DMS53 treated with DMSO at 0.1 percent for 48 hours (cell line): Measurements from ENCODE around the gene TRAPPC2.

ENCODE experiments used
- DNase-seq: peaks from one replicate; lab custom pipeline; 2025; ENCODE audit not compliant: unreplicated experiment; lab: John Stamatoyannopoulos, UW

TRAPPC2 gene

DNA sequence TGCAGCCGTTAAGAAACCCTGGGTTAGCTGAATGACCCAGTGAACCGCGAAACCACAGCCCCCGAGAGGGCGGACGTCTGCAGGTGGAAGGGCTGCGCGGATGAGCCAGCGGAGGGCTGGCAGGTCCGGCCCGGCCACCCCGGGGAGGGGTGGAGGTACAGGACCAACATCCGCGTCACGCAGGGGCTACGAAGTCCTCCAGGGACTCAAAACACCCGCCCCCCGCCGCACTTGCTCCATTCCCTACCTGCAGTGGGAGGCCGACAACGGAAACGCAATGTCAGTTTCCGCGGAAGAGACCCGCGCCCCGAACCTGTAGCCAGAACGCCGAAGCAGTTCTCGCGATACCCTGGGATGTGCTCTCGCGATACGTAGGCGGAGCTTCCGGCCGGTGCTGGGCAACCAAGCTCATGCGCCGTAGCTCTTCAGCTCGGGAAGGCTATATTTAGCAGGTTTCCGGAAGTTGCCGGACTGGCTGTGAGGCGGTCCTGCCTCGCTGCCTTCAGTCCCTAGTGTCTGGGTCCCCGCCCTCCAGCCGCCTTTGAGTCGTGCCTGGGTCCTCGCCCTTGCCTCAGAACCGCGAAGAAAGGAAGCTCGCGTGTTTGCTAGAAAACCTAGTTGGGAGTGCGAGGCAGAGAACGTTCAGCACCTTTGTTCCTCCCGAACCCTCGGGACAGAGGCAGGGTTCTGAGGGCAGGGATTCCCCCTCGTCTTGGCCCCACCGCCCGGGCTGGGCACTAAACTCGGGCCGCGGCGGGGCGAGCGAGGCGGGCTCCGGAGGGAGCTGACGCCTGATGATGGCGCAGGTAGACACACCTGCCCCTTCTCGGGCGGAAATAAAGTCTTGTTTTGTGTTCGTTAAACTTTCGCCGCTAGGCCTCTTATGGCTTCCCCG is at the start of gene TRAPPC2, which contains the start of gene OFD1:
Gene TRAPPC2 (minus strand): TSS at position 343 of the 895 bp plus-strand sequence. CDS start 14,657 bp downstream, outside the sequence.
Gene OFD1 (plus strand): TSS at position 471 of the 895 bp plus-strand sequence. CDS start 324 bp downstream, at position 795.
- DNase-seq, result peak; percentile 72

DNA sequence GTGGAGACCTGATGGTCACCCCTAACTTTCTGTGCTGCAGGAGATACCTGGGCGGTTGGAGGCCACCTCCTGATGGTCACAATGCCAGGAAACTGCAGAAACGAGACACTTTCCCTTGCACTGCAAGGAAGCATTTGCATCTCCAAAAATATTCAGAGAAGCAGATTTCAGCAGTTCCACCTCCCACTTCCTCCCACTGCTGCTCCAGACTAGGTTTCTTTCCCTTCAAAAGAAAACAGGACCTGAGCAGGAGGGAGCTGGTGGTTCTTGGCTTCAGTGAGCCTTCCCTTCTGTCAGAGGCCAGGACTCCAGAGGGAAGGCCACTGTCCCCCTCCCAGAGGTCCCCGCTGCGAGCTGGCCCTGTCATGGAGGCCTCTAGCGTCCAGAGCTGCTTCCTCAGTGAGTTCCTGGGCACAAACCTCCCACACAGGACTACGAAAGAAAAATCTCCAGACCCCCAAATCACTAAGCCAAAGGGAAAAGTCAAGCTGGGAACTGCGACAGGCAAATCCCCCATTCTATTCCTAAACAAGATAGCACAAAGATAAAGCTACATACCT is 46.5 kb upstream of the TRAPPC2 start:
- DNase-seq, result no peak

- DNase-seq, result no peak
These were observed 44.5 kb upstream of the TRAPPC2 start for GRCh38 chrX:13778916-13779315.

GRCh38 chrX:13776387-13776786 is 42.0 kb upstream of the TRAPPC2 start:
- no peak for DNase-seq

GRCh38 chrX:13775837-13776236 is 41.4 kb upstream of the TRAPPC2 start:
- no peak for DNase-seq

DNA sequence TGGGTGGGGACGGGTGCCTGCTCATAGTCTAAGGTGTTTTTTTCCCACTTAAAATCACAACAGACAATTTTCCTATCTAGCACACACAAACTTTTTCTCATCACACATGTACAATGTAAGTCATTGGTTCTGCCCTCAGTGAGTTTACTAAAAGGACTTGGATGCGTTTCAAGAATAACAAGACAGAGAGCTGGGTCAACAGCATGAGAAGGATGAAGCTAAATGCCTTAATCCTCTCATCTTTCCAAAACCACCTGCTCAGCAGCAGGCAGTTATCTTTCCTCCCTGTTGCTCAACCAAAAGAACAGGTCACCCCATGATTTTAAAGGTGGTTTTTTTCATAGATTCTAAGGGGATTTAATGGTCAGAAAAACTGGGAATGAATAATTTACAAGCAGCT is 40.3 kb upstream of the TRAPPC2 start:
- DNase-seq, result peak; percentile 0

DNA sequence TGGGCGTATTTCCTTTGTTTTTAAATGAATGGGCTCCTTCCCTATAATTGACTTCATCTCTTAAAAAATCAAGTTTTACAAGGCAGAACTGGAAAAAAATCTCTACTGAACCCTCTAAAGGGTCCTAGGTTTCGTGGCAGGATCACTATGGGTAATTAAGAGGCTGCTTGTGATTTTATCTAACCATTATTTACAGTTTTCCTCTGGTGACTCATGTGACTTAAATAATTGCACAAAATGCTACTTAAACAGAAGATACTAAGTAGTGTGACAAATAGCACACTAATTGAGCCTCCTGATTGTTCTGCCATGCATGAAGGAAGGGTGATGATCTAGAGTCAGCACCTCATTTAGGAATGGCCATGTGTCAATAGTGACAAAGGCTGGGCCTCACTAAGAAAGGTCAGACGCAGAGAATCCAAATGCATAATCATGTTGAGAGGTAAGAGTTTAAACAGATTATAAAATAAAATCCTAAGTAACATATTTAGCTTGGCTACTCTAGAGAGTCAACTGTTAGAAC is 35.7 kb upstream of the TRAPPC2 start:
- no peak for DNase-seq

GRCh38 chrX:13768939-13769338 is 34.5 kb upstream of the TRAPPC2 start:
- DNase-seq, result no peak

GRCh38 chrX:13764765-13765164 is 30.3 kb upstream of the TRAPPC2 start:
- no peak for DNase-seq

DNA sequence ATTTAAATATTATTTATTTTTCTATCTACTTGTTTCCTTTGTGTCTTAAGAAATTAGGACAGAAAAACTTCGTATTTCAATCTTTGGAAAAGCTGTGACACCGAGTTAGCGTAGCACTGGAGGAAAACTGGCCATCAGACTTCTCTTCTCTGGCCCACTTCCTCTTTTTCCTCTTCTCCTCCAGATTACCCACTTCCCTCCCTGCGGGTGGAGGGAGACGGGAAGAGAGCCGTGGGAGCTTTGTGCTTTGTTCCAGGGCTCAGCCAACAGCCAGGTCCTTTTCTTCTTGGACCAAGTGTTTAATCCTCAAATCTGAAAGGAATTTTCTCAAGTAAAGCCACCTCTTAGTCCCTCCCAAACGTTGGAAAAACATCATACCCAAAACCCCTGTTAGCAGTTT is 29.9 kb upstream of the TRAPPC2 start:
- DNase-seq, result no peak

GRCh38 chrX:13763489-13763888 is 29.1 kb upstream of the TRAPPC2 start:
- no peak for DNase-seq

DNA sequence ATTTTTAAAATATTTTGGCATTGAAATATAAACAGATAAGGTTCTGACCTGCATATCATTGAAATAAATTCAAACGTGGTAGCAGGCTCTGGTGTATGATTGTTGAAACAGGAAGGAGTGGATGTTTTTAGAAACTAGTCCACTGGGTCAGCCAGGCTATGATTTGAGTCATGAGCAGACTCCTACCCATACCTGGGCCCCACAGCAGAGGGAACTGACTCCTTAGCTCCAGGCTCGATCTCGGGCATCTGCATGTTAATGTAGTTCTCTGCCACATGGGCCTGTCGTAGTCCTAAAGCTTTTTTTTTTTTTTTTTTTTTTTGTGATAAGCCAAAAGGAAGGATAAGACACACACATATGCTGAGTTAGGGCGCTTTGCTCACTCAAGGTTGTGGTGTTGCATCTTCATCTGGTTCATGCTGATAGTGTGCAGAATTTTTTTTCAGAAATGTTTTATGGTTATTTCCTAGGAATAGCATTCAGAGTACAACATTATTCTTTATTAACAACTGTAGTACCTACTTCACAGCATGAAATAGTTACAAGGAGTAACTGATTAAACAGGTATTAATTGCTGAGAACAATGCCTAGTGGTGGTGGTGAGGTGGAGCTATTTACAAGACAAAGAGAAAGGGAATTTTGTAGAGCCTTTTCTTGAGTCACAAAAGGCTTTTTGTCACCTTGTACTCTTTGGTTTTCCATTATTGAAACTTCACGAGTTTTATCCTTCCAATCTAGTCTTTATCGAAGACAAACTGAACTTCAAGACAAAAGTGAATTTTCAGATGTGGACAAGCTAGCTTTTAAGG is 27.4 kb upstream of the TRAPPC2 start:
- DNase-seq, result no peak

DNA sequence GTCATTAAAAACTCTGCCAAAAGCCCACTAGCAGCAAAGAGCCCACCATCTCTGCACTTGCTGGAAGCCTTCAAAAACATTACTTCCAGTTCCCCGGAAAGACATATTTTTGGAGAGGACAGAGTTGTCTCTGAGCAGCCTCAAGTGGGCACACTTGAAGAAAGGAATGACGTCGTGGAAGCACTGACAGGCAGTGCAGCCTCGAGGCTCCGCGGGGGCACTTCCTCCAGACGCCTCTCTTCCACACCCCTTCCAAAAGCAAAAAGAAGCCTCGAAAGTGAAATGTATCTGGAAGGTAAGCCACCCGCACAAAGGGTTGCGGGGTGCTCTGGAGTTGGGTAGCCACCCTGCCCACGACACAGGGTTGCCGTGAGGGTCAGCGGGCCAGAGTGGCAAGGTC is 26.0 kb upstream of the TRAPPC2 start:
- DNase-seq, result no peak

DNA sequence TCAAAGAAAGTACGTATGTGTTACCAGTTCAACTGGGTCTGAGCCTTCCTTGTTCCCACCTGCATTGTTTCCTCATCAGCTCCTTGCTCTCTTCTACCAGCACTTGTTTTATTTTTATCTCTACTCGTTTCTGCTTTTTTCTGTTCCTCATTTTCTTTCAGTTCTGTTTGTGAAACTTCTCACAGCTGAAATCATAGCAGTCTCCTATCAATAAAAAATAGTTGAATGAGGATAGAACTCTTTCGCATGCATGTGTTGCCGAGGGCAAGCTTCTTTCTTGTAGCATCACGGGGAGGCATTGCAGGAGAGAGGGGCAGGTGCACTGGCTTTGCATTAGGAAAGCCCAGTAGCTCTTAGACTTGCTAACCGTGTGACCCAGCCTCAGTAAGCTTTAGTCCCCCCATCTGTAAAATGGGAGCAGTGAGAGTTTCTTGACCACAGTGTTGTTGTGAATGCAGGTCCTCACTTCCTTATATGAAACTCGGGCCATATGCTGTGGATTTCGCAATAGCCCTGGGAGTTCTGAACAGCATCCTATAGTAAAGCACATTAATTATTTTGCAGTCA is 24.8 kb upstream of the TRAPPC2 start:
- no peak for DNase-seq

DNA sequence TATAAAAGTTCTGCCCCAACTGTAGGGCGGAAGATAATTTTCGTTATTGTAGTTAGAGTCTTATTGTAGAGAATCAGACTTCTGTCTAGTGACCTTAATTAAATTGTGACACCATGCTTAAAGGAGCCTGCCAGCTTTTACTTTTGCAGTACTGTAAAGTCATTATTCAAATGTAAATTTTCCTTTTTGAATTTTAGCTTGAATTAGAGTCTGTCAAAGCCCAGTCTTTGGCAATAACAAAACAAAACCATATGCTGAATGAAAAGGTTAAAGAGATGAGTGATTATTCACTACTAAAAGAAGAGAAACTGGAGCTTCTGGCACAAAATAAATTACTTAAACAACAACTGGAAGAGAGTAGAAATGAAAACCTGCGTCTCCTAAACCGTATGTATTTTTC is 22.0 kb upstream of the TRAPPC2 start:
- no peak for DNase-seq

- no peak for DNase-seq
These were observed 20.8 kb upstream of the TRAPPC2 start for GRCh38 chrX:13755254-13755653.

GRCh38 chrX:13754765-13755164 is 20.3 kb upstream of the TRAPPC2 start:
- DNase-seq, result no peak

- no peak for DNase-seq
These were observed 18.2 kb upstream of the TRAPPC2 start for GRCh38 chrX:13752646-13753045.

DNA sequence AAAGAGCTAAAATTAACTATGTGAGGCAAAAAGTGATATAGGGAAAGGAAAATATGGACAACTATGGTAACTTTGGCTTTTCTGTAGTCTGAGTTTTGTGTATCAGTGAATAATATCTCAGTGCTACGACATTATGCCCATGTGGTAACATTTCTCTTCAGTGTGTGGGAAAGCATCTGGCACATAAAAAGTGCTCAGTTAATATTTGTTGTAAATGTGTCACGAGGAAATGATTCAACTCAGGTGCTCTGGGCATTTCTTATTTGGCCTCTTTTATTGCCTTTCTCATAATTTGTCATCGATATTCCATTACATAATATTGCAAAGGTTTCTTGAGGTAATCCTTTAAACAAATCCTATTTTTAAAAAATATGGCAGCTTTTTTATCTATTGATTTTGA is 17.7 kb upstream of the TRAPPC2 start:
- no peak for DNase-seq

GRCh38 chrX:13750812-13751211 is 16.4 kb upstream of the TRAPPC2 start:
- no peak for DNase-seq

GRCh38 chrX:13750204-13750603 is 15.8 kb upstream of the TRAPPC2 start:
- DNase-seq, result peak; percentile 2
